Endothelial cell (in vitro differentiated cells): ENCODE measurements around the gene NOPCHAP1. TPM values are rescaled to one million over a fixed set of nuclear protein-coding genes. Genes with fewer than 3 reads are reported as not detected.
"Not testable (repeated sequence)": the region's sequence is repeated elsewhere in the genome, so short reads cannot be mapped to it uniquely, and the experiment has no call there.

Experiments used
- DNase-seq: peaks from one replicate; pipeline ENCODE4 v3.0.0; 2021; ENCODE audit warnings: low spot score
- H3K27ac Mint-ChIP-seq: one replicate; pipeline ENCODE4 v1.8.0; 2021; ENCODE audit warnings: mixed read lengths, inconsistent platforms; ENCODE audit not compliant: unreplicated experiment
- H3K27me3 Mint-ChIP-seq: one replicate; pipeline ENCODE4 v1.8.0; 2021; ENCODE audit warnings: mild to moderate bottlenecking, moderate library complexity, mixed read lengths, inconsistent platforms; ENCODE audit not compliant: unreplicated experiment
- H3K36me3 Mint-ChIP-seq: one replicate; pipeline ENCODE4 v1.8.0; 2021; ENCODE audit warnings: mild to moderate bottlenecking, low read depth, mixed read lengths, inconsistent platforms; ENCODE audit not compliant: unreplicated experiment
- H3K4me1 Mint-ChIP-seq: one replicate; pipeline ENCODE4 v1.8.0; 2021; ENCODE audit warnings: mild to moderate bottlenecking, mixed read lengths, inconsistent platforms; ENCODE audit not compliant: unreplicated experiment
- H3K4me3 Mint-ChIP-seq: one replicate; pipeline ENCODE4 v1.8.0; 2021; ENCODE audit warnings: mild to moderate bottlenecking, mixed read lengths, inconsistent platforms; ENCODE audit not compliant: unreplicated experiment
- H3K9me3 Mint-ChIP-seq: one replicate; pipeline ENCODE4 v1.8.0; 2021; ENCODE audit warnings: mixed read lengths, inconsistent platforms; ENCODE audit not compliant: unreplicated experiment
- CTCF ChIP-seq: fragments of 200-600 bp; sonication (generic); IDR thresholded peaks from one replicate; pipeline ENCODE4 v1.5.0; 2021; ENCODE audit warnings: antibody characterized with exemption; ENCODE audit not compliant: unreplicated experiment
- total RNA-seq: library from RNA; stranded (reverse); fragmentation: NEBNext Ultra II Directional; extraction: Animal tissue kit (Norgen Biotek cat#: 25700); gene quantifications from one replicate; pipeline ENCODE4 v1.2.1, GENCODE V29; 2021; ENCODE audit not compliant: unreplicated experiment

NOPCHAP1 gene
- total RNA-seq, 1 donor from 2014 or later = 14.3 TPM

- no peak for DNase-seq
- no peak overlapping the region for H3K4me3 Mint-ChIP-seq
- TF ChIP-seq CTCF = no peak
- no peaks in the 10 kb centered on the region for H3K9me3 Mint-ChIP-seq
- H3K36me3 Mint-ChIP-seq = no peaks in the 10 kb centered on the region
- no peak overlapping the region for H3K27ac Mint-ChIP-seq
- no peaks in the 10 kb centered on the region for H3K4me1 Mint-ChIP-seq
- H3K27me3 Mint-ChIP-seq = no peaks in the 10 kb centered on the region
Observed at GRCh38 chr12:104974626-104975290, 11.4 kb upstream of the NOPCHAP1 start.

DNA sequence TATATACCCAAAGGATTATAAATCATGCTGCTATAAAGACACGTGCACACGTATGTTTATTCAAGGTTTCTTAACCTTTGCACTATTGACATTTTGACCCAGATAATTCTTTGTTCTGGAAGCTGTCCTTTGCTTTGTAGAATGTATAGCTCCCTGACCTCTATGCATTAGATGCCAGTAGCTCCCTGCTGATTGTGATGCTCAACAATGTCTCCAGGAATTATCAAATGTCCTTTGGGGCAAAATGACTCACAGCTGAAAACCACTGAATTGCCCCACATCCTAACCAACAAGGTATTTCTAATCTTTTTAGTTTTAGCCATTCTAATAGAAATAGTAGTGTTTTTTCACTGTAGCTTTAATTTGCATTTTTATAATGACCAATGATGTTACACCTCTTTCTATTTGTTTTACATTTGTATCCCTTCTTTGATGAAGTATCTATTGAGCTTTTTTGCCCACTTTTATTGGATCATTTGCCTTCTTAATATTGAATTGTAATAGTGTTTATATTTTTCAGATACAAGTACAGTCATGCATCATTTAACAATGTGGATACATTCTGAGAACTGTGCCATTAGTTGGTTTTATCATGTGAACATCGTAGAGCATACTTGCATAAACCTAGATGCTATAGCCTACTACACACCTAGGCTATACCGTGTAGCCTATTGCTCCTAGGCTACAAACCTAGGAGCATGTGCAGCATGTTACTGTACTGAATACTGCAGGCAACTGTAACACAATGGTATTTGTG, 10.4 kb upstream of the NOPCHAP1 start:
- no peak overlapping the region for H3K4me3 Mint-ChIP-seq
- no peaks in the 10 kb centered on the region for H3K27me3 Mint-ChIP-seq
- H3K9me3 Mint-ChIP-seq = no peaks in the 10 kb centered on the region
- no peak for TF ChIP-seq CTCF
- DNase-seq = no peak
- no peaks in the 10 kb centered on the region for H3K4me1 Mint-ChIP-seq
- H3K36me3 Mint-ChIP-seq = no peaks in the 10 kb centered on the region
- no peak overlapping the region for H3K27ac Mint-ChIP-seq

GRCh38 chr12:104976703-104977102, 9.4 kb upstream of the NOPCHAP1 start:
- H3K4me1 Mint-ChIP-seq = no peaks in the 10 kb centered on the region
- no peak overlapping the region for H3K27ac Mint-ChIP-seq
- DNase-seq = no peak
- H3K36me3 Mint-ChIP-seq = no peaks in the 10 kb centered on the region
- H3K27me3 Mint-ChIP-seq = no peaks in the 10 kb centered on the region
- no peaks in the 10 kb centered on the region for H3K9me3 Mint-ChIP-seq
- no peak overlapping the region for H3K4me3 Mint-ChIP-seq
- TF ChIP-seq CTCF = no peak

GRCh38 chr12:104977688-104978087, 8.4 kb upstream of the NOPCHAP1 start:
- DNase-seq, H3K27me3 Mint-ChIP-seq, H3K36me3 Mint-ChIP-seq, H3K27ac Mint-ChIP-seq, H3K4me3 Mint-ChIP-seq, H3K9me3 Mint-ChIP-seq, H3K4me1 Mint-ChIP-seq: not testable (repeated sequence)

DNA sequence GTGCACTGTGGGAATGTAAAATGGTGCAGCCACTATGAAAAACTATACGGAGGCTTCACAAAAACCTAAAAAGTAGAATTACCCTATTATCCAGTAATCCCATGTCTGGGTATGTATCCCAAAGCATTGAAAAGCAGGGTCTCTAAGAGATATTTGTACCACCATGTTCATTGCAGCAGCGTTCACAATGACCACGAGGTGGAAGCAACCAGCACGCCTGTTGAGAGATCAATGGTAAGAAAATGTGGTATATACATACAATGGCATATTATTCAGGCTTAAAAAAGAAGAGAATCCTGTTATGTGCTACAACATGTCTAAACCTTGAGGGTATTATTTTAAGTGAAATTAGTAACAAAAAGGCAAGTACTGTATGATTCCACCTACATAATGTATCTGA, 910 bp upstream of the NOPCHAP1 start:
- no peaks in the 10 kb centered on the region for H3K9me3 Mint-ChIP-seq
- no peak overlapping the region for H3K4me3 Mint-ChIP-seq
- H3K4me1 Mint-ChIP-seq = peaks cover 12% of the 10 kb centered on the region
- no peak for DNase-seq
- no peak for TF ChIP-seq CTCF
- H3K27me3 Mint-ChIP-seq = no peaks in the 10 kb centered on the region
- peaks cover 8% of the 10 kb centered on the region for H3K36me3 Mint-ChIP-seq
- H3K27ac Mint-ChIP-seq = no peak overlapping the region
